Lung (tissue), 12 donors: ENCODE data around the gene KANSL2. TPM values are rescaled to one million over a fixed set of nuclear protein-coding genes. Genes with fewer than 3 reads are reported as not detected.
"Not testable (repeated sequence)": the region's sequence is repeated elsewhere in the genome, so short reads cannot be mapped to it uniquely, and the experiment has no call there.

Source experiments
- ATAC-seq: fragments of 200-7000 bp; cut with Tn5 transposase; one replicate; pipeline ENCODE4 v1.9.1; 2020; ENCODE audit warnings: moderate number of reproducible peaks; ENCODE audit not compliant: insufficient read depth, low FRiP score
- DNase-seq, 3 donors: peaks; one replicate each; pipeline ENCODE4 v3.0.0-alpha.2; 2013 to 2017
- H3K27ac ChIP-seq, 2 donors: one replicate each; pipeline ENCODE4 v1.5.1; 2013; ENCODE audit warnings: mild to moderate bottlenecking in 2 of 2, moderate library complexity in 2 of 2, control low read depth in 1 of 2, inconsistent platforms in 1 of 2, low read depth in 1 of 2, low read length in 1 of 2
- H3K27me3 ChIP-seq, 3 donors: one replicate each; pipeline ENCODE4 v1.5.1; 2013; ENCODE audit warnings: low read length in 2 of 3; ENCODE audit not compliant: control insufficient read depth in 3 of 3, insufficient read depth in 3 of 3
- H3K36me3 ChIP-seq, 4 donors: one replicate each; pipeline ENCODE4 v1.5.1; 2013; ENCODE audit warnings: low read length in 4 of 4, mild to moderate bottlenecking in 1 of 4, moderate library complexity in 1 of 4; ENCODE audit not compliant: control insufficient read depth in 4 of 4, insufficient read depth in 4 of 4
- H3K4me1 ChIP-seq, 5 donors: one replicate each; pipeline ENCODE4 v1.5.1; 2013; ENCODE audit warnings: low read length in 5 of 5, mild to moderate bottlenecking in 2 of 5, moderate library complexity in 1 of 5; ENCODE audit not compliant: control insufficient read depth in 5 of 5, insufficient read depth in 5 of 5
- H3K4me3 ChIP-seq: one replicate; pipeline ENCODE4 v1.5.1; 2013; ENCODE audit warnings: mild to moderate bottlenecking, control low read depth, moderate library complexity
- H3K9ac ChIP-seq, 2 donors: one replicate each; pipeline ENCODE4 v1.5.1; 2013; ENCODE audit warnings: low read length in 2 of 2, control low read depth in 1 of 2; ENCODE audit not compliant: insufficient read depth in 1 of 2
- H3K9me3 ChIP-seq, 4 donors: one replicate each; pipeline ENCODE4 v1.5.1; 2013; ENCODE audit warnings: low read length in 3 of 4, mild to moderate bottlenecking in 1 of 4, moderate library complexity in 1 of 4; ENCODE audit not compliant: control insufficient read depth in 4 of 4, insufficient read depth in 3 of 4
- WGBS, 2 donors: extraction: QIAGEN DNeasy Blood & Tissue Kit; methylation state at CpG; one replicate each; pipeline ENCODE4 v1.1.7; 2013; 5-methylcytosine and 5-hydroxymethylcytosine counted together
- polyA plus RNA-seq, 2 donors: library from polyadenylated mRNA; stranded (reverse); fragments of 200-250 nt; gene quantifications; one replicate each; pipeline ENCODE4 v1.2.1, GENCODE V29; 2013
- total RNA-seq, 2 donors: library from RNA; depleted of rRNA in 1 of 2; stranded (reverse); fragments of >200 nt in 1 of 2; gene quantifications; one replicate each; pipeline ENCODE4 v1.2.1, GENCODE V29; 2014 to 2021
- TF ChIP-seq, protein P1 (sequence below): IDR thresholded peaks from 2 replicates; pipeline ENCODE4 v1.5.1; 2012; ENCODE audit warnings: mild to moderate bottlenecking; ENCODE audit errors: control extremely low read depth, extremely low read depth
- donor health status: control.
- donor health status: control.
- donor health status: Bipolar disorder and iron deficiency.
- donor health status: healthy.
- donor health status: DM: yes; HTN: yes; CAD: no.

Gene KANSL2
- total and polyA plus RNA-seq, 4 donors, result 25.8 to 45.1 (median 33.0) TPM

DNA sequence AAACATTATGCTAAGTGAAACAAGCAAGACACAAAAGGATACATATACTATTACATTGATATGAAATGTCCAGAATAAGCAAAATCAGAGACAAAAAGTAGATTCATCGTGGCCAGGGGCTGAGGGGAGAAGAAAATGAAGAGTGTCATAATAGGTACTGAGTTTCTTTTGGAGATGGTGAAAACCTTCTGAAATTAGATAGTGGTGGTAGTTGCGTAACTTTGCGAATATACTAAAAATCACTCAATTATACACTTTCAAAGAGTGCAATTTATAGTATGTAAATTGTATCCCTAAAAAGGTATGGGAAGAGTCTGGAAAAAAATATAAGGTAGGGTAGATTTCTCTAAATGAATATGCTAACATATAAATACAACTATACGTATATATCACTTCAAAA, 22.2 kb downstream of the KANSL2 start:
- no peak overlapping the region for H3K9ac ChIP-seq
- TF ChIP-seq, protein P1, sequence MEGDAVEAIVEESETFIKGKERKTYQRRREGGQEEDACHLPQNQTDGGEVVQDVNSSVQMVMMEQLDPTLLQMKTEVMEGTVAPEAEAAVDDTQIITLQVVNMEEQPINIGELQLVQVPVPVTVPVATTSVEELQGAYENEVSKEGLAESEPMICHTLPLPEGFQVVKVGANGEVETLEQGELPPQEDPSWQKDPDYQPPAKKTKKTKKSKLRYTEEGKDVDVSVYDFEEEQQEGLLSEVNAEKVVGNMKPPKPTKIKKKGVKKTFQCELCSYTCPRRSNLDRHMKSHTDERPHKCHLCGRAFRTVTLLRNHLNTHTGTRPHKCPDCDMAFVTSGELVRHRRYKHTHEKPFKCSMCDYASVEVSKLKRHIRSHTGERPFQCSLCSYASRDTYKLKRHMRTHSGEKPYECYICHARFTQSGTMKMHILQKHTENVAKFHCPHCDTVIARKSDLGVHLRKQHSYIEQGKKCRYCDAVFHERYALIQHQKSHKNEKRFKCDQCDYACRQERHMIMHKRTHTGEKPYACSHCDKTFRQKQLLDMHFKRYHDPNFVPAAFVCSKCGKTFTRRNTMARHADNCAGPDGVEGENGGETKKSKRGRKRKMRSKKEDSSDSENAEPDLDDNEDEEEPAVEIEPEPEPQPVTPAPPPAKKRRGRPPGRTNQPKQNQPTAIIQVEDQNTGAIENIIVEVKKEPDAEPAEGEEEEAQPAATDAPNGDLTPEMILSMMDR, result no peak
- 93 to 96% methylated on average over 4 of the region's 4 CpGs for WGBS, 2 donors

DNA sequence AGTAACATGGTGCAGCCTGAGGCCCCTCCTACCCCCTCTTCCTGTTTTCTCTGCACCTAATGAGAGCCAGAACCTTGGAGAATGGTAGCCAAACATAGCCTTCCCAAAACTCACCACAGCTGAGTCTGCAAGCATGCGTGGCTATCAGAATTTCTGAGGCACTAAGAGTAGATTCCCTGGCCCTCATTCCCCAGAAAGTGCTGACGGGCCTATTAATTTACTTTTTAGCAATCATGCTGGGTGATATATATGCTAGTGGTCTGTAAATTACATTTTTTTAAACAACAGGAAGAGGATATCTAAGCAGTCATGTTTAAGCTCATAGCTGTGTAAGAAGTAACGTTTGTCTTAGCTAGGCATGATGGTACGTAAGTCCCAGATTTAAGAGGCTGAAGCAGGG, 30.4 kb downstream of the KANSL2 start:
- H3K9ac ChIP-seq, result no peak overlapping the region
- WGBS, 2 donors, result 71 to 72% methylated on average over 4 of the region's 4 CpGs

More for the DNA sequence above, 22.2 kb downstream of the KANSL2 start:
- Histone ChIP-seq H3K27me3 (no peaks in the 10 kb centered on the region), H3K4me1 (no peaks in the 10 kb centered on the region), H3K27ac (no peak overlapping the region), H3K36me3 (peaks cover 25 to 42% (median 33%) of the 10 kb centered on the region in 4 donors), H3K4me3 (no peak overlapping the region), H3K9me3 (no peaks in the 10 kb centered on the region)
- no peak for ATAC-seq
- DNase-seq, result no peak

DNA sequence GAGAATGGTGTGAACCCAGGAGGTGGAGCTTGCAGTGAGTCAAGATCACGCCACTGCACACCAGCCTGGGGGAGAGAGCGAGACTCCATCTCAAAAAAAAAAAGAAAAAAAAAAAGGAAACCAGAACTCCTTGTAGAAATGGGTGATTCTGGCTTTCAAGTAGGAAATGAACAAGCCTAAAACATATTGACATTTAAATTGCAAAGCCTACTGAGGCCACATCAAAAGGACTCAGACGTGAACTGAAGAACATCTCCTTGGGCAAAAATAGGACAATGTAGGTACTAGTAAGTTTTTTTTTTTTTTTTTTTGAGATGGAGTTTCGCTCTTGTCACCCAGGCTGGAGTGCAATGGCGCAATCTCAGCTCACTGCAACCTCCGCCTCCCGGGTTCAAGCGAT, 36.7 kb downstream of the KANSL2 start:
- DNase-seq, H3K27me3 ChIP-seq, H3K4me1 ChIP-seq, H3K27ac ChIP-seq, H3K9me3 ChIP-seq, H3K9ac ChIP-seq, ATAC-seq, H3K4me3 ChIP-seq: not testable (repeated sequence)
- WGBS, 2 donors, result 95 to 98% methylated on average over 7 to 8 of the region's 8 CpGs
- peaks cover 4 to 16% (median 7%) of the 10 kb centered on the region in 4 donors for H3K36me3 ChIP-seq

More for the DNA sequence above, 30.4 kb downstream of the KANSL2 start:
- Histone ChIP-seq H3K27me3 (no peaks in the 10 kb centered on the region), H3K27ac (no peak overlapping the region), H3K4me3 (no peak overlapping the region), H3K4me1 (no peaks in the 10 kb centered on the region), H3K36me3 (peaks cover 20 to 31% (median 30%) of the 10 kb centered on the region in 4 donors), H3K9me3 (no peaks in the 10 kb centered on the region)
- no peak for DNase-seq
- TF ChIP-seq, protein P1, result no peak
- ATAC-seq, result no peak

DNA sequence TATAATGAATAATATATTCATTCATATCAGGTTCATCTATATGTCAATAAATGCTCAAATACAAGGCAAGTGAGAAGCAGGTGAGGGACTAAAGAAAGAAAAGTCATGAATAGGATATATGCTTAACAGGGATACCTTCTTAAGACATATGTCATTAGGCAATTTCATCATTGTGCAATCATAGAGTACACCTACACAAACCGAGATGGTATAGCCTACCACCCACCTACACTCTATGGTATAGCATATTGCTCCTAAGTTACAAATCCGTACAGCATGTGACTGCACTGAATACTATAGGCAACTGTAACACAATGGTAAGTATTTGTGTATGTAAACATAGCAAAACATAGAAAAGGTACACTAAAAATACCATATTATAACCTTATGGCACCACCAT, 39.0 kb downstream of the KANSL2 start:
- Histone ChIP-seq H3K27me3 (no peaks in the 10 kb centered on the region), H3K27ac (no peak overlapping the region), H3K36me3 (peaks cover 0 to 12% (median 4%) of the 10 kb centered on the region in 4 donors), H3K9ac (no peak overlapping the region), H3K9me3 (peaks cover 0 to 3% (median 0%) of the 10 kb centered on the region in 4 donors), H3K4me3 (no peak overlapping the region), H3K4me1 (no peaks in the 10 kb centered on the region)
- TF ChIP-seq, protein P1, result no peak
- DNase-seq (no peak), ATAC-seq (no peak)
- WGBS, 2 donors, result 92 to 96% methylated on average over 2 of the region's 2 CpGs

DNA sequence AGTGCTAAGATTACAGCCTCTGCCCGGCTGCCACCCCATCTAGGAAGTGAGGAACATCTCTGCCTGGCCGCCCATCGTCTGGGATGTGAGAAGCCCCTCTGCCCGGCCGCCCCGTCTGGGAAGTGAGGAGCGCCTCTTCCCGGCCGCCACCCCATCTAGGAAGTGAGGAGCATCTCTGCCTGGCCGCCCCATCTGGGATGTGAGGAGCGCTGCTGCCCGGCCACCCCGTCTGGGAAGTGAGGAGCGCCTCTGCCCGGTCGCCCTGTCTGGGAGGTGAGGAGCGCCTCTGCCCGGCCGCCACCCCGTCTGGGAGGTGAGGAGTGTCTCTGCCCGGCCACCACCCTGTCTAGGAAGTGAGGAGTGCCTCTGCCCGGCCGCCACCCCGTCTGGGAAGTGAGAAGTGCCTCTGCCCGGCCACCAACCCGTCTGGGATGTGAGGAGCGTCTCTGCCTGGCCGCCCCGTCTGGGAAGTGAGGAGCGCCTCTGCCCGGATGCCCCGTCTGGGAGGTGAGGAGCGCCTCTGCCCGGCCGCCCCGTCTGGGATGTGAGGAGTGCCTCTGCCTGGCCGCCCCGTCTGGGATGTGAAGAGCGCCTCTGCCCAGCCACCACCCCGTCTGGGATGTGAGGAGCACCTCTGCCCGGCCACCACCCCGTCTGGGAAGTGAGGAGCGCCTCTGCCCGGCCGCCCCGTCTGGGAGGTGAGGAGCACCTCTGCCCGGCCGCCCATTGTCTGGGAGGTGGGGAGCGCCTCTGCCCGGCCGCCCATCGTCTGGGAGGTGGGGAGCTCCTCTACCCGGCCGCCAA, 40.1 kb downstream of the KANSL2 start:
- H3K9me3 ChIP-seq, H3K9ac ChIP-seq, H3K4me3 ChIP-seq, H3K4me1 ChIP-seq, ATAC-seq, DNase-seq, H3K27me3 ChIP-seq, H3K27ac ChIP-seq: not testable (repeated sequence)
- 96 to 97% methylated on average over 54 of the region's 54 CpGs for WGBS, 2 donors
- H3K36me3 ChIP-seq, result peaks cover 0 to 12% (median 3%) of the 10 kb centered on the region in 4 donors
